ENCODE data around the gene TBCK. TPM values are rescaled to one million over a fixed set of nuclear protein-coding genes. Genes with fewer than 3 reads are reported as not detected.

TBCK gene
- total RNA-seq, 1 experiment from 2014 or later = 25.5 TPM

GRCh38 chr4:106320235-106320634 lies 4.2 kb upstream of the TBCK start:
- peaks cover 11% of the 10 kb centered on the region for H3K36me3 ChIP-seq (ENCODE audit: insufficient read depth, low read length, poor library complexity, severe bottlenecking)
- TF ChIP-seq, protein P1, sequence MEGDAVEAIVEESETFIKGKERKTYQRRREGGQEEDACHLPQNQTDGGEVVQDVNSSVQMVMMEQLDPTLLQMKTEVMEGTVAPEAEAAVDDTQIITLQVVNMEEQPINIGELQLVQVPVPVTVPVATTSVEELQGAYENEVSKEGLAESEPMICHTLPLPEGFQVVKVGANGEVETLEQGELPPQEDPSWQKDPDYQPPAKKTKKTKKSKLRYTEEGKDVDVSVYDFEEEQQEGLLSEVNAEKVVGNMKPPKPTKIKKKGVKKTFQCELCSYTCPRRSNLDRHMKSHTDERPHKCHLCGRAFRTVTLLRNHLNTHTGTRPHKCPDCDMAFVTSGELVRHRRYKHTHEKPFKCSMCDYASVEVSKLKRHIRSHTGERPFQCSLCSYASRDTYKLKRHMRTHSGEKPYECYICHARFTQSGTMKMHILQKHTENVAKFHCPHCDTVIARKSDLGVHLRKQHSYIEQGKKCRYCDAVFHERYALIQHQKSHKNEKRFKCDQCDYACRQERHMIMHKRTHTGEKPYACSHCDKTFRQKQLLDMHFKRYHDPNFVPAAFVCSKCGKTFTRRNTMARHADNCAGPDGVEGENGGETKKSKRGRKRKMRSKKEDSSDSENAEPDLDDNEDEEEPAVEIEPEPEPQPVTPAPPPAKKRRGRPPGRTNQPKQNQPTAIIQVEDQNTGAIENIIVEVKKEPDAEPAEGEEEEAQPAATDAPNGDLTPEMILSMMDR (conservative IDR thresholded peaks at IDR 0.05; ENCODE audit: low read depth, low read length) = no peak
- no peak for TF ChIP-seq EZH2 (IDR thresholded peaks at IDR 0.05; ENCODE audit: borderline replicate concordance, low read depth, low read length, poor library complexity, severe bottlenecking)
- H3K9me3 ChIP-seq (ENCODE audit: low read depth, low read length, poor library complexity, severe bottlenecking) = no peaks in the 10 kb centered on the region
- DNase-seq (ENCODE audit: low spot score) = no peak
- ChIA-PET CTCF (no interaction called here), POLR2A (ENCODE audit: low non-redundant PET) (no interaction called here)
- intact Hi-C loops (cut with micrococcal nuclease; ENCODE audit: unreplicated experiment) = no loop called here
- H3K4me1 ChIP-seq (ENCODE audit: insufficient read depth, low read length, poor library complexity, severe bottlenecking) = peaks cover 22% of the 10 kb centered on the region
- no peak overlapping the region for H3K27ac ChIP-seq (ENCODE audit: low read depth, low read length, poor library complexity, severe bottlenecking)
- no peak overlapping the region for H3K4me3 ChIP-seq (ENCODE audit: low read depth, low read length, poor library complexity, severe bottlenecking)
- no TSS peak for BruUV-seq (replicated peaks)
- H3K27me3 ChIP-seq (replicated peaks; ENCODE audit: insufficient read depth, low read depth, low read length, poor library complexity) = no peaks in the 10 kb centered on the region

DNA sequence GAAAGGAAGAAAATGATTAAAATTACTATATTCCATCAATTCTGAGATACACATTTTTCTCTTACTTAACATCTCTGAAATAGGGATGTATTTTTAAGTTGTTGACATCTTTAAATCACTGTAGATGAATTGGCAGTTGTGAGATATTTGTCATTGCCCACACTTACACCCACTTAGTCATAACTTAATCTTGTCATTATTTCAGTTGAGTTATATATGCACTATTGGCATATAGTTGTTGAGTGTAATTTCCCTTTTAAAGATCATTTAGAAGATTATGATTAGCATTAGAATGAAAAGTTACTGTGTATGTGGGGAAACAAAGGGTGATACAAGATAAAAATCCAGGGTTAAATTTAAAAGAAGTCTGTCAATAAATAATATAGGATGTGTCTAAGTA lies 2.5 kb upstream of the TBCK start:
- no TSS peak for BruUV-seq (replicated peaks)
- ChIA-PET CTCF (no interaction called here), POLR2A (ENCODE audit: low non-redundant PET) (no interaction called here)
- Histone ChIP-seq H3K27ac (ENCODE audit: low read depth, low read length, poor library complexity, severe bottlenecking) (no peak overlapping the region), H3K4me3 (ENCODE audit: low read depth, low read length, poor library complexity, severe bottlenecking) (no peak overlapping the region), H3K9me3 (ENCODE audit: low read depth, low read length, poor library complexity, severe bottlenecking) (no peaks in the 10 kb centered on the region), H3K27me3 (replicated peaks; ENCODE audit: insufficient read depth, low read depth, low read length, poor library complexity) (no peaks in the 10 kb centered on the region), H3K36me3 (ENCODE audit: insufficient read depth, low read length, poor library complexity, severe bottlenecking) (peaks cover 4% of the 10 kb centered on the region), H3K4me1 (ENCODE audit: insufficient read depth, low read length, poor library complexity, severe bottlenecking) (peaks cover 28% of the 10 kb centered on the region)
- DNase-seq (ENCODE audit: low spot score) = no peak
- TF ChIP-seq, protein P1 (conservative IDR thresholded peaks at IDR 0.05; ENCODE audit: low read depth, low read length) = no peak
- intact Hi-C loops (cut with micrococcal nuclease; ENCODE audit: unreplicated experiment) = loop anchor here (10.0 kb wide), 1 partner anchor 706 kb away; no protein-coding TSS in a partner anchor

GRCh38 chr4:106317815-106318214 lies 1.8 kb upstream of the TBCK start:
- H3K4me1 ChIP-seq (ENCODE audit: insufficient read depth, low read length, poor library complexity, severe bottlenecking) = peaks cover 28% of the 10 kb centered on the region
- H3K4me3 ChIP-seq (ENCODE audit: low read depth, low read length, poor library complexity, severe bottlenecking) = peak overlapping the region; percentile 66
- no TSS peak for BruUV-seq (replicated peaks)
- intact Hi-C loops (cut with micrococcal nuclease; ENCODE audit: unreplicated experiment) = loop anchor here (10.0 kb wide), 1 partner anchor 707 kb away; no protein-coding TSS in a partner anchor
- DNase-seq (ENCODE audit: low spot score) = no peak
- POLR2A ChIA-PET (ENCODE audit: low non-redundant PET) = no interaction called here
- CTCF ChIA-PET = no interaction called here
- H3K36me3 ChIP-seq (ENCODE audit: insufficient read depth, low read length, poor library complexity, severe bottlenecking) = no peaks in the 10 kb centered on the region
- TF ChIP-seq EZH2 (IDR thresholded peaks at IDR 0.05; ENCODE audit: borderline replicate concordance, low read depth, low read length, poor library complexity, severe bottlenecking) = no peak
- TF ChIP-seq, protein P1 (conservative IDR thresholded peaks at IDR 0.05; ENCODE audit: low read depth, low read length) = no peak
- no peaks in the 10 kb centered on the region for H3K27me3 ChIP-seq (replicated peaks; ENCODE audit: insufficient read depth, low read depth, low read length, poor library complexity)
- H3K9me3 ChIP-seq (ENCODE audit: low read depth, low read length, poor library complexity, severe bottlenecking) = no peaks in the 10 kb centered on the region
- peak overlapping the region; percentile 98 for H3K27ac ChIP-seq (ENCODE audit: low read depth, low read length, poor library complexity, severe bottlenecking)

All from A673 (cell line).